Stimulated activated CD8-positive, alpha-beta memory T cell treated with anti-CD3 and anti-CD28 coated beads, Interleukin-4, amount 100 ng/mL, for 4 hours (primary cell): ENCODE measurements around the gene FHIT.
"Not testable (repeated sequence)": the region's sequence is repeated elsewhere in the genome, so short reads cannot be mapped to it uniquely, and the experiment has no call there.

Source experiments
- DNase-seq, 2 donors: peaks; one replicate each; pipeline ENCODE4 v3.0.0-alpha.2; 2020; ENCODE audit warnings: low read depth in 2 of 2, low spot score in 1 of 2

The FHIT gene

DNA sequence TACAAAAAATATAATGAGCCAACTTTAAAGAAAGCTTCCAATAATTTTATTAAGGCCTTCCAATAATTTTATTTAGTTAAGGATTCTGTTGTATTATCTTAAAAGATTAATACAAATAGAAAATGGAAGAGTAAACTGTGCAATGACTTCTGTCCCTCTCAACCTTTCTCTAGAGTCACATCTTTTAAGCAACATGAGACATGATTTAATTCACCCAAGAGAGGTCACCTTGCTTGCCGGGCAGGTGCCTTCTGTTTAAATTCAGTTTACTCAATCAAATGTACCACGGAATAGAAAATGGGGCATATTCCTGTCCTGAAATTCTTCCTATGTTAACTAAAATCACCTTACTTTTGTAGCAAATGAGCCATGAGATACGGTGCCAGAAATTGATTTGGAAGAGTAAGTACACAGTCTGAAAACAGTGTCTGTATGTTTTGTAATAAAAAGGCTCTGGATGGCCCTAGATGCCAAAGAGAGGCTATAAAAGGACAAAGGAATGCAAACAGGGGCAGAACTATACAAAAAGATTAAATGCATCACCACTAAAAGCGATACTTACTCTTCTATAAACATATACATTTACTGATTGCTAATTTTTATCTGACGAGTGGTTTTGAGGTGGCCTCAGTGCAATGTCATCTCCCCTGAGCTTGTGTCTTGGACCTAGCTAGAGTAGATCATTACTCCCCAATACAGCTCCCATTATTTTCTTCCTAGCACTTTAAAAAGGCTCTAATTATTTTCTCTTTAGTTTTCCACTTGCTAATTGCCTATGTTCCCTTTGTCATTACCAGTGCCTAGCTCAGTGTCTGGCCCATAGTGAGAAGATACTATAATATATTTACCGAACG, 134.0 kb downstream of the FHIT start:
- DNase-seq, result no peak

GRCh38 chr3:61114316-61114953, 136.8 kb downstream of the FHIT start:
- no peak for DNase-seq

DNA sequence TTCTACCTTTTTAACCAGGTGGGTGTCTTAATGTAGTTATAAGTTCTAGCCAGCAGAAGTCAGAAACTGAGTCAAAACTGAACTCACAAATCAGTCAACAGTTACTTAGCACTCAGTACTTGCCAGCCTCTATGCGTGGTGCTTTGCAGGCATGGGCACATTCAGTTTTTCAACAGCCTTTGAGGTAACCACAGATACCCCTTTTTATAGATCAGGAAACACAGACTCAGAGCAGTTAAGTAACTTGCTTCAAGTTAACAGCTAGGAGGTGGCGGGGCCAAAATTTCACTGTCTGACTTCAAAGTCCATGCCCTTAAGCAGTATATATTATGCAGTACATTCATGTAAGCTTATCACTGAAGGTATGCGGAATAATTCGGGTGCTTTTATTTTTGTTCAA, 139.4 kb downstream of the FHIT start:
- DNase-seq, result no peak

GRCh38 chr3:61110576-61110975, 140.7 kb downstream of the FHIT start:
- no peak for DNase-seq

DNA sequence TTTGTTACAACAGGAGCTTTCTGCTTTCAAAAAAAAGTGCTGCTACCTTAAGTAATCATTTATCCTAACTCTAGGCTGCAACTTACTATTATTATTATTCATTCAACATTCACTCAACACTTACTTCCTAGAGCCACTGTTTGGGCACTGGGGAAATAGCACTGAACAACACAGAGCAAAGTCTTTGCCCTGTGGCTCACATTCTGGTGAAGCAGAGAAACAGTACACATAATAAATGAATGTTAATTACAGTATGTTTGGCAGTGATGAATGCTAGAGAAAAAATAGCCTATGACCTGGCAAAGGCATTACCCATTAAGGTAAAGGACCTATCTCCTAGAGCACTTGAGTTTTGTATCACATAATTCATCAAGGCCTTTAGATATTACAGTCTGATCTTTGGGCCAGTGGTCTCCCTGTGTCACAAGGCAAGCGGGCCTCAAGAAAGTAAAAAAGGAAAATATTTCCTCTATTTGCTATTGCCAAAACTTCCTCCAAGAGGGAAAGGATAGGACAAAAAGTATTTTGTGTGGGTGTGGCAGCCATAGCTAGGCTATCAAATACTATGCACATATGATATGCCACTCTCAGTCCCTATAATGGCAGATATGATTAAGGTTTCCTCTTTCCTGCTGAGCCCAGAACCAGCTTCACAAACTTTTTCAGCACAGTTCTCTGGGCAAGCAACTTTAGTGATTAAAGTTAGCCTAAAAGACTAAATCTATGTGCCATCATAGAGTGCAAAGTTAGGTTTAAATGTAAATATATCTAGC, 142.8 kb downstream of the FHIT start:
- DNase-seq, result no peak

DNA sequence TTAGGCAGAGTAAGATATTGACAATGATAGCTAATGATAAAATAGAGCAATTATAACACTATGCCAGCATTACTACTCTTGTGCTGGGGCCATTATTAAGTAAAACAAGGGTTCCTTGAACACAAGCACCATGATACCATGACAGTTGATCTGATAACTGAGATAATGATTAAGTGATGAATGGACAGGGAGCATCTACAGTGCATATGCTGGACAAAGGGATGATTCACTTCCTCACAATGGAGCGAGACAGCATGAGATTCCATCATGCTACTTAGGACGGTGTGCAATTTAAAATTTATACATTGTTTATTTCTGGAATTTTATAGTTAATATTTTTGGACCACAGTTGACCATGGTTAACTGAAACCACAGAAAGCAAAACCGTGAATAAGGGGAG, 156.6 kb downstream of the FHIT start:
- no peak for DNase-seq

DNA sequence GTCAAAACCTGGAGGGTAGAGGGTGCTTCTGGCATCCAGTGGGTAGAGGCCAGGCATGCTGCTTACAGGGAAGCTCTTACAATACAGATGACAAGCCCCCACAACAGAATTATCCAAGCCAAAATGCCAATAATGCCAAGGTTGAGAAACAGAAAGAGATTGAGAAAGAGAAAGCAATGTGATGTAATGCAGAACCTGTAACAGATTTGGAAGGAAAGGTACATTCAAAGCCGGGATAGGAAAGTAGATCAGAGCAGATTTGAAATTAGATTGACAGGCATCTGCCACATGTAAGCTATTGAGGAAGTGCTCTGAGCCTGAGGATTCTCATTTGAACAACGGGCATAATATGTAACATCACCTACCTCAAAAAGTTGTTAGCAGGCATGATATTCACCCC, 157.9 kb downstream of the FHIT start:
- no peak for DNase-seq

- no peak for DNase-seq
Measured at GRCh38 chr3:61092870-61093269, 158.4 kb downstream of the FHIT start.

- DNase-seq, result no peak
Measured at GRCh38 chr3:61090389-61091169, 160.7 kb downstream of the FHIT start.

- no peak for DNase-seq
Measured at GRCh38 chr3:61087465-61087864, 163.8 kb downstream of the FHIT start.

- no peak for DNase-seq
Measured at GRCh38 chr3:61081554-61081953, 169.7 kb downstream of the FHIT start.

- no peak for DNase-seq
Measured at GRCh38 chr3:61080737-61081445, 170.4 kb downstream of the FHIT start.

GRCh38 chr3:61078048-61078752, 173.1 kb downstream of the FHIT start:
- no peak for DNase-seq

GRCh38 chr3:61077551-61077950, 173.7 kb downstream of the FHIT start:
- DNase-seq, result no peak

- DNase-seq, result no peak
Measured at GRCh38 chr3:61074783-61075182, 176.5 kb downstream of the FHIT start.

DNA sequence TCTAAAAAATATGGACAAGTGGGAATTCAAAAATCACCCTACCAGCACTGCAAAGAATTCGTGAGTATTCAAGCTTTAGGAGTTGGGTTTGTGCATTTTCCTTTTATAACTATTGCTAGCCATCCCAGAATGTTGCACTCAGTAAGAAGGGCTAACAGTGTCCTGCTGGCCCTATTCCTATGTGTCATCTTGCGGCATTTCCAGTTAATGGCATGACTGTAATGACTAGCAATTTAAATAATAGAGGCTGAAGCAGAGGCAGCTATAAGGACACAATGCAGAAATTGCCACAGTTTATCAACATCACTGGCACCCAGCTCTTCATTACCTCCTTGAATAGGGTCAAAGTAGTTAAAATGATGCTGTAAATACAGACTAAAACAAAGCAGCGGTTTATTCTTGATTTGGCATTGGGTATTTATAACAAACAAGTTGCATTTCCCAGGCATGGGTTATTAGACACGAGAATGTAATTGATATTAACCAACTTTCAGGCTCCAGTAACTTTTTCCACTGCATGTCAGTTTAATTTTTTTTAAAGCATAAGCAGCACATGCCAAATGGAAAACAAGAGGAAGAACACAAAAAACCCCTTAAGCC, 177.6 kb downstream of the FHIT start:
- no peak for DNase-seq

DNA sequence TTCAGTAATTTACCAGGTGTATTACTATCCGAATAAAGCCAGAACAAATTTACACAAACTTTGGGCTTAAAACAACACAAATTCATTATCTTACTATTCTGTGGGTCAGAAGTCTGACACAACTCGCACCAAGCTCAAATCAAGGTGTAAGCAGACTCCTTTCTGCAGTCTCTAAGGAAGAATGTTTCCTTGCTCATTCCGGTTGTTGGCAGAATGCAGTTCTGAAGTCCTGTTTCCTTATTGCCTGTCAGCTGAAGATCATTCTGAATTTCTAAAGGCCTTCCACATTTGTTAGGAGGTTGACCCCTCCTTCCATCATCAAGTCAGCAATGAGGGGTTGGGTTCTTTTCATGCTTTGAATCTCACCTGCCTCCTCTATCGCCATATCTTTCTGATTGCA, 183.2 kb downstream of the FHIT start:
- DNase-seq, result no peak

GRCh38 chr3:61066800-61067199, 184.5 kb downstream of the FHIT start:
- DNase-seq, result no peak

- not testable (repeated sequence) for DNase-seq
Measured at GRCh38 chr3:61066222-61066621, 185.0 kb downstream of the FHIT start.
